ENCODE data around the gene GLIPR2.
"Not testable (repeated sequence)": the region's sequence is repeated elsewhere in the genome, so short reads cannot be mapped to it uniquely, and the experiment has no call there.

GLIPR2 gene

DNA sequence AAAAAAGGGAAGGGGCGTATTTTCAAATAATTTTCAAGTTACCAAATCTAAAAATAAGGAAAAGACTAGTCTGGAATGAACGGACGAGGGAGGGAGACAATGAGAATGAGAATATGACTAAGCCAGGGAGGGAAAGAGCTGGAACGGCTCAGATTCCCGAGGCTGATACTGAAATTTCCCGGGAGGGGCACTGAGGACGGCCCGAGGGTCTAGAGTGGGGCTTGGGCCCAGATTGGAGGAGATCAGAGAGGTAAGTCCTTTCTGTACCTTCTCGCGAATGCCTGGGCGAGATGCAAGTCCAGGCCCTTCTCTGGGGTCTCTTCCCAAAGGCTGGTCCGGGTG lies 29.3 kb downstream of the GLIPR2 start:
- DNase-seq = no peak

DNA sequence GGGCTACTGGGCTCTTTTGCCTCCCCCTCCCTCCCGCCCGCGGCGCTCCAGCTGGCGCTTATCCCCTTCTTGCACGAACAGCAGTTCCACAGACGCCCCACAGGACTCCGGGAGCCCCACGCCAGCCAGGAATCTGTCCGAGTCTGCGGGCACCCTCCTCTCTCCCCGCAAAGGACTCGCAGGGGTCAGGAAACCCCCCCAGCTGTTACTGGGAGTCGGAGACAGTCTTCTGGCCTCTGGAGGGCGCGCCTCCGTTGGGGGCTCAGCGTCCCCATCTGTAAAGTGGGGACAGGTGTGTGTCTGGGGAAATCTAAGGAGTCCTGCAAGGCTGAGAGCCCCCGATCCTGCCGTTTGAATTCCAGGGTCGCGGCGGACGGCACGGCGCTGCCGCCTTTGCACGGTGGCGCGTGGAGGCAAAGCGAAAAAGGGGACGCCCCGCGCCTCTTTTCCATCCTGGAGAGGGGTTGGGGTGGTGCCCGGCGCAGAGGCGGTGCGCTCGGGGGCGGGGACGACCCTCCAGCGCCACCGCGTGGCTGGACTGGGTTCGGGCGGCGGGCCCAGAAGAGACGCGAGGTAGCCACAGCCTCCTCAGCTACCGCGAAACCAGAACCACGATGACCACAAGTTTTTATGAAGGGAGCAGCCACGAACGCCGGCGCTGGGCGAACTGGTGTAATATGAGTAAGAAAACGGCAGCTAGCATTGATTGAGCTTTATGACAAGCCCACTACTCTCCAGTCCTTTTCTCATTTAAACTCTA lies 29.8 kb downstream of the GLIPR2 start:
- DNase-seq = peak; percentile 67

DNA sequence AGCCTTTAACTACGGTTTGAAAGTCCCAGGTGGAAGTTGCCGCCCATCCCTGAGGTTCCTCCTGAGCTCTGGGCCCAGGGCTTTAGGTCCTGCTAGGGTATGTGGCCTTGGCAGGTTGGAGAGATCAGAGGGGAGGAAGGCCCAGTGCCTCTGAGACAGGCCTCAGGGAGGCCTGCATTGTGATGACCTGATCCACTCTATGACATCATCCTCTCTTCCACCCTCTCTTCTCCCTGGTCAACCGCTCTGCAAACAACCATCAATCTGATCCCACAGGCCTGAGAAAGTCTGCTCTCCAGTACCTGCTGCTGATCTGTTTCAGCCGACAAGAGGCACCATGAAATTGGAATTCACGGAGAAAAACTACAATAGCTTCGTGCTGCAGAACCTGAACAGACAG lies 32.6 kb downstream of the GLIPR2 start, which contains the start of gene CCIN:
Gene CCIN (plus strand): TSS at position 223 of the 400 bp plus-strand sequence. CDS start 115 bp downstream, at position 338.
- no peak for DNase-seq

DNA sequence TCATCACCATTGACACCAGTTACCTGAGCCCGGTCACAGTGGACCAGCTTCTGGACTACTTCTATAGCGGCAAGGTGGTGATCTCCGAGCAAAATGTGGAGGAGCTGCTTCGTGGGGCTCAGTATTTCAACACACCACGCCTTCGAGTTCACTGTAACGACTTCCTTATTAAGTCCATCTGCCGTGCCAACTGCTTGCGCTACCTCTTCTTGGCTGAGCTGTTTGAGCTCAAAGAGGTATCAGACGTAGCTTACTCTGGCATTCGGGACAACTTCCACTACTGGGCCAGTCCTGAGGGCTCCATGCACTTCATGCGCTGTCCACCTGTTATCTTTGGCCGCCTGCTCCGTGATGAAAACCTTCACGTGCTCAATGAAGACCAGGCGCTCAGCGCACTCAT lies 33.2 kb downstream of the GLIPR2 start:
- no peak for DNase-seq

DNA sequence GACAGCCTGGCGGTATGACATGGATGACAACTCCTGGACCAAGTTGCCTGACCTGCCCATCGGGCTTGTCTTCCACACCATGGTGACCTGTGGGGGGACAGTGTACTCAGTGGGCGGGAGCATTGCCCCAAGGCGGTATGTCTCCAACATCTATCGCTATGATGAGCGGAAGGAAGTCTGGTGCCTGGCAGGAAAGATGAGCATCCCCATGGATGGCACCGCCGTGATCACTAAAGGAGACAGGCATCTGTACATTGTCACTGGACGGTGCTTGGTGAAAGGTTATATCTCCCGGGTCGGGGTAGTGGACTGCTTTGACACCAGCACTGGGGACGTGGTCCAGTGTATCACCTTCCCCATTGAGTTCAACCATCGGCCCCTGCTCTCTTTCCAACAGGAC lies 34.0 kb downstream of the GLIPR2 start:
- no peak for DNase-seq

DNA sequence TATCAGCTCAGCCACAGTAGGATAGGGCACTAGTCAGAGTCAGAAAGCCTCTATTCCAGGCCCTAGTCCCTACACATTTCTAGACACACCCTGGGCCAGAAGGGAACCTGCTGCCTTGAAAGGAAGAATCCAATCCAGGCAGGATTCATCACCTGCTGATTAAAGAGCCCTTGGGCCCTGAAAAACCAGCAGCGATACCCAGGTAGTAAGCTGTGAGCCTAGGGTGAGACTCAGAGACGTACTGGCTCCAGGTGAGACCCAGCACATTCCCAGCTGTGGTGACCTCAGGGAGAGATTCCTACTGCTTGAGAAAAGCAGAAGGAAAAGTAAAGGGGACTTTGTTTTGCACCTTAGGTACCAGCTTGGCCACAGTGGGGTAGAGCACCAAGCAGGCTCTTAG lies 37.3 kb downstream of the GLIPR2 start:
- no peak for DNase-seq

DNA sequence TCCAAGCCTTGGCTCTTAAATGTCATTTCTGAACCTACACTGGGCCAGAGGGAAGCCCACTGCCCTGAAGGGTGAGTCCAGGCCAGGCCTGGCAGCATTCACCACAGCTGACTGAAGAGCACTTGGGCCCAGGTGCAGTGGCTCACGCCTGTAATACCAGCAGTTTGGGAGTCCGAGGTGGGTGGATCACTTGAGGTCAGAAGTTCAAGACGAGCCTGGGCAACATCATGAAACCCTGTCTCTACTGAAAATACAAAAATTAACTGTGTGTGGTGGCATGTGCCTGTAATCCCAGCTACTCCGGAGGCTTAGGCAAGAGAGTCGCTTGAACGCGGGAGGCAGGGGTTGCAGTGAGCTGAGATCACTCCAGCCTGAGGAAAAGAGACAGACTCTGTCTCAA lies 37.7 kb downstream of the GLIPR2 start:
- DNase-seq = no peak

DNA sequence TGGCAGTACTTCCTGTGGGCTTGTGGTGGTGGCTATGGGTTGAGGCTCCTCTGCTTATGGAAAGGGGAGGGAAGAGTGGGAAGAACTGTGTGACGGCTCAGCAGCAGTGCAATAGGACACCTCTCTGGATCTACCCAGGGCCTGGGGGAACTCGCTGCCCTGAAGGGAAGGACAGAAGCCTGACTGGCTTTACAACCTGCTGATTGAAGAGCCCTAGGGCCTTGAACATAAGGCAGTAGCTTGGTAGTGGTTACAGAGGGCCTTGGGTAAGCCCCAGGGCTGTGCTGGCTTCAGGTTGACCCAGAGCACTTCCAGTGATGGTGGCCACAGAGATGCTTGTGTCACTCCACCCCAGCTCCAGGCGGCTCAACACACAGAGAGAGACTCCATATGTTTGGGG lies 38.2 kb downstream of the GLIPR2 start:
- no peak for DNase-seq

DNA sequence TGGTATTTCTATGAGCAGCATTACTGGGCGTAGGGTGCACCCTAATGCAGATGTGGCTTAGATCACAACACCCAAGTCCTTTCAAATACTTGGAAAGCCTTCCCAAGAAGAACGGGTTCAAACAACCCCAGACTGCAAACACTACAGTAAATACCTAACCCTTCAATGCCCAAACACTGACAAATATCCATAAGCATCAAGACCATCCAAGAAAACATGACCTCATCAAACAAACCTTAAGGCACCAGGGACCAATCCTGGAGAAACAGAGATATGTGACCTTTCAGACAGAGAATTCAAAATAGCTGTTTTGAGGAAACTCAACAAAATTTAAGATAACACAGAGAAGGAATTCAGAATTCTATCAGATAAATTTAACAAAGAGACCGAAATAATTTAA lies 38.7 kb downstream of the GLIPR2 start:
- not testable (repeated sequence) for DNase-seq

DNA sequence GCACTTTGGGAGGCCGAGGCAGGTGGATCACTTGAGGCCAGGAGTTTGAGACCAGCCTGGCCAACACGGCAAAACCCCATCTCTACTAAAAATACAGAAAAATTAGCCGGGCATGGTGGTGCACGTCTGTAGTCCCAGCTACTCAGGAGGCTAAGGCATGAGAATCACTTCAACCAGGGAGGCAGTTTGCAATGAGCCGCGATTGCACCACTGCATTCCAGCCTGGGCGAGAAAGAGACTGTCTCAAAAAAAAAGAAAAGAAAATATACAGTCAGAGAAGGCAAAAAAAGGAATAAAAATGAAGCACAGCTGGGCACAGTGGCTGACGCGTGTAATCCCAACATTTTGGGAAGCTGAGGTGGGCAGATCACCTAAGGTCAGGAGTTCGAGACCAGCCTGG lies 40.0 kb downstream of the GLIPR2 start:
- not testable (repeated sequence) for DNase-seq

DNA sequence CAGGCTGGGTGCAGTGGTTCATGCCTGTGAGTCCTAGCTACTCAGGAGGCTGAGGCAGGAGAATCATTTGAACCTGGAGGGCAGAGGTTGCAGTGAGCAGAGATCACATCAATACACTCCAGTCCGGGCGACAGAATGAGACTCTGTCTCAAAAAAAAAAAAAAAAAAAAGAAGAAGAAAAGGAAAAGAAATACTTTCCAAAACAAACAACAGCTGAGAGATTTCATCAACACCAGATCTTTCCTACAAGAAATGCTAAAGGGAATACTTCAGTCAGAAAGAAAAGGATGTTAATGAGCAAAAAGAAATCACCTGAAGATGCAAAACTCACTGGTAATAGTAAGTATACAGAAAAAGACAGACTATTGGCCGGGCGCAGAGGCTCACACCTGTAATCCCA lies 41.0 kb downstream of the GLIPR2 start:
- no peak for DNase-seq

DNA sequence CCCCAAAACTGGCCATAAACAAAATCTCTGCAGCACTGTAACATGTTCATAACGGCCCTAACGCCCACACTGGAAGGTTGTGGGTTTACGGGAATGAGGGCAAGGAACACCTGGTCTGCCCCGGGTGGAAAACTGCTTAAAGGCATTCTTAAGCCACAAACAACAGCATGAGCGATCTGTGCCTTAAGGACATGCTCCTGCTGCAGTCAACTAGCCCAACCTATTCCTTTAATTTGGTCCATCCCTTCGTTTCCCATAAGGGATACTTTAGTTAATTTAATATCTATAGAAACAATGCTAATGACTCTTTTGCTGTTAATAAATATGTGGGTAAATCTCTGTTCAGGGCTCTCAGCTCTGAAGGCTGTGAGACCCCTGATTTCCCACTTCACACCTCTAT lies 43.7 kb downstream of the GLIPR2 start:
- not testable (repeated sequence) for DNase-seq

DNA sequence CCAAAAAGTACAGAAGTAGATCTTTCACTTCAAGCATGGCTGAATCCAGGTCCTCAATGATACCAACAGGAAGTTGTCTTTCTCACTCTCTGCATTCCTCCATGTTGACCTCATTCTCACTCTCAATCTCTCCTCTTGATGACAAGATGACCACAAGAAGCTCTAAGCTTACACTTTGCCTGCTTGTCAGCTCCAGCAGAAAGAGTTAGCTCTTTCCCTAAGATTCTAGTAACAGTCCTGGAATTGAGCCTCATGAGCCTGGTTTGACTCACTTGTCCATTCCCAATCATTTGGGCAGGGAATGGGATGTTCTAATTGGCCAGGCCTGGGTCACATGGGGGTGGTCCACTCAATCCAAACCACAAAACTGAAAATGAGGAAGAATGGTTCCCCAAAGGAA lies 50.9 kb downstream of the GLIPR2 start:
- DNase-seq = no peak

DNA sequence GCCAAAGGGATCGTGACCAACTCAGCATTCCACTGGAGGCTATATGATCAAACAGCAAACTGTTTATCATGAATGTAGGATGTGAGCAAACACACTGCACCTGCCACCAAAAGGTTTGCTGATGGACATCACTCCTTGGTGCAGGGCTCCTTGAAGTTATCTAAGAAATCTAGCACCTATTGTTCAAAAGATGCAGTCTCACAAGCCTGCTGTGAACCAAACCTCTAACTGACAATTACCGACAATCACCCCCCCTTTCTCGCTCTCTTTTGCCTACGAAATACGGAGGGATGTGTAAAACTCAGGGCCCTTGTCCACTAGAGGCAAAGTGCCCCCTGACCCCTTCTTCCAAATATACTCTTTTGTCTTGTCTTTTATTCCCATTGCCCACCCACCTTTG lies 51.7 kb downstream of the GLIPR2 start:
- no peak for DNase-seq

DNA sequence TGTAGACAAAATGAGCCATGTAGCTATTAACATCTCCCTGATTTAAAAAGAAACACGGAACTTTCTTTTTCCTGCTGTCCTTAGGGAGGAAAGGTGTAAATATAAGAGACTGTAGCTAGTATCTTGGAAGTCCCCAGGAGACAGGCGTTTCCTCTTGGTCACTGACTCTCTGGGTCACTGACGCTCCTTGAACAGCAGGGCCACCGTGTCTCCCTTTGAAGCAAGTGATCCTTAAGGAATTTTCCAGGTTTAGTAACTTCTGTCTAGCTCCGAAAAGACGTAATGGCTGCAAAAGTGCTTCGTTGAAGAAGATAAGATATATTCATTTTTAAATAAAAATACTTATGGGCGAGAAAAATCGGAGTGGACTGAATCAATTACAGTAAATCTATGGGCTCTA lies 53.4 kb downstream of the GLIPR2 start:
- DNase-seq = no peak

DNA sequence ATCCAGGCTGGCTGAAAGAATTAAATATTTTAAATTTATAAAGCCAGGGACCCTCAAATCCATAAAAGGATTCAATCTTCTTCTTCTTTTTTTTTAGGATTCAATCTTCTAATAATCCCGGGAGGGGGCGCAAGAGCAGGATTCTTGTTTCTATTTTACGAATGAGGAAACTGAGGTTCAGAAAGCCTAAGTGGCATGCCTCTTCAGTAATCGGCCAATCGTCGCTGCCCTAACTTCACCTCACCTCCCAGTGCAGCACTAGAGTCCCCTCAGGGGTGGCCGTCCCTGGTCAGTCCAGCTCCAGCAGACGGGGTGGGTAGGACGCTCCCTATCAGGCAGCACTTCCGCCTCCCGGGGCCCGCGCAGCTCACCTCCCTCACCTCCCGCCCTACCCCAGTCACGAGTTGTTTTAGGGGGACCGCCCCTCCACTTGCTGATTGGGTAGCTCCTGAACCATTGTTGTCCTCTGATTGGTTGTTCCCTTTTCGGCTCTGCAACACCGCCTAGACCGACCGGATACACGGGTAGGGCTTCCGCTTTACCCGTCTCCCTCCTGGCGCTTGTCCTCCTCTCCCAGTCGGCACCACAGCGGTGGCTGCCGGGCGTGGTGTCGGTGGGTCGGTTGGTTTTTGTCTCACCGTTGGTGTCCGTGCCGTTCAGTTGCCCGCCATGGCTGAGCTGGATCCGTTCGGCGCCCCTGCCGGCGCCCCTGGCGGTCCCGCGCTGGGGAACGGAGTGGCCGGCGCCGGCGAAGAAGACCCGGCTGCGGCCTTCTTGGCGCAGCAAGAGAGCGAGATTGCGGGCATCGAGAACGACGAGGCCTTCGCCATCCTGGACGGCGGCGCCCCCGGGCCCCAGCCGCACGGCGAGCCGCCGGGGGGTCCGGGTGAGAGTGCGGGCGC lies 54.1 kb downstream of the GLIPR2 start, which contains the start of gene CLTA:
Gene CLTA (plus strand): TSS at position 534 of the 902 bp plus-strand sequence. CDS start 136 bp downstream, at position 670.
- peak; percentile 99 for DNase-seq

DNA sequence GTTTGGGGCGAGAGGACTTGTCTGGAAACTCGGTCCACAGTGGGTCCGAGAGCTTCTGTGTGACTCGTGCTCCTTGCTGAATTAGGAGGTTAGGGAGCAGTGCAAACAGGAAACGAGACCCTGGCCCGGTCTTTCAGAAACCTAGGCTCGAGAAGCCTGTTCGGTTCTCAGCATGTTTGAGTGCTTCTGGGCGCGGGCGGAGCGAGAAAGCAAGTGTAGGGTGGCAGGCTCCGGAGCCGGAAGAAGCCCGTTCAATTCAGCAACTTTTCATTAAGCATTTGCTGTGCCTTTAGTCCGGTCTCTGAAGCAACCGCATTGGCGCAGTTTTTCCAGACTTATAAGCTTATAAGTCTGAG lies 54.7 kb downstream of the GLIPR2 start:
- no peak for DNase-seq

DNA sequence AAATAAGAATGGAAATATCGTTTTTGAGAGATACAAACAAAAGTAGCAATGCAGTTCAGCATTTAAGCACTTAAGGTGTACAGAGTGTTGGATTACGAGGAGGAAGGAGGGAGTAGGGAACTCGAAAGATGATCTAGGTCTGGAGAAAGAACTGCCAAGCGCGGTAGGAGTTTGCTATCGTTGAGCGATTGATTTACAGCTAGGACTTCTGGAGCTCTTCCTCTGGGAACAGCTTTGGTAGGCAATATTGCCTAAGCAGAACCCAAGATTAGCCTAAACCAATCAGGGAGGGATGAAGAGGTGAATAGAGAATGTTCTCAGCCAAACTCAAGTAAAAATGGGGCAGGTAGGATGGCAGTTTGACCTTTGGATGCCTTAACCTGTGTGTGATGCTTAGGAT lies 55.2 kb downstream of the GLIPR2 start:
- no peak for DNase-seq

DNA sequence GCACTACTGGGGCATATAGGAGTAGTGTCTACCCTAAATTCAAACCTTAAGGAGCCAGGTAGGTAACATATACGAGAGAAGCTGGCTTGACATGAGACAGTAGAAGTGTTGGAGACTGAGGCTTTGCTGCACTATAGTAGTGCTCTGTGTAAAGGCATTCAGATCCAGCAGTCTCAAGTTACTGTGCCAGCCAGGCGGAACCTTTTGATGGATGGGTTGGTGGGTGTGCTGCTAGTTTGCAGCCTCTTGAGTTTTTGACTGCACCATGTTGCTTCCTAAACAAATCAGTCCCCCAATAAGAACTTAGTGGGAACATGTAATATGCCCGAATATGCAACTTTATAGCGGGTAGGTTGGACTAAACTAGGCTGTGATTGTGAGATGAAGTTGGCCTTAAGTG lies 55.7 kb downstream of the GLIPR2 start:
- no peak for DNase-seq

DNA sequence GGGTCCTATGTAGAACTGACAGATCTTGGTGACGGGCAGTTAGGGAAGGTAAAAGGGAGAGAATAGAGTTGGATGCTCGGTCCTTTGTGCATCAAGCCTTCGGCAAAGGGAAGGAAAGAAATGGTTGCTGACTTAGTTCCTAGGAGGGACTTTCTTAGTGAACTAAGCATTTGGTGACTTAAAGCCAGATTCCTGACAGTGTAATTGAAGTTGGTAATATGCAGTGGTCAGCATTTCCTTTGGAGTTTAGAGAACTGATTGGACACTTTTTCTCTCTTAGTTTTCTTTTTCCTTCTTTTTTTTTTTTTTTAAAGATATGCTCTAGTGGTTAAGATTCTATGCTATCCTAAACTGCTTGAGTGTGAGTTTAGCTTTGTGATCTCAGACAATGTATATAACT lies 56.5 kb downstream of the GLIPR2 start:
- DNase-seq = no peak

DNA sequence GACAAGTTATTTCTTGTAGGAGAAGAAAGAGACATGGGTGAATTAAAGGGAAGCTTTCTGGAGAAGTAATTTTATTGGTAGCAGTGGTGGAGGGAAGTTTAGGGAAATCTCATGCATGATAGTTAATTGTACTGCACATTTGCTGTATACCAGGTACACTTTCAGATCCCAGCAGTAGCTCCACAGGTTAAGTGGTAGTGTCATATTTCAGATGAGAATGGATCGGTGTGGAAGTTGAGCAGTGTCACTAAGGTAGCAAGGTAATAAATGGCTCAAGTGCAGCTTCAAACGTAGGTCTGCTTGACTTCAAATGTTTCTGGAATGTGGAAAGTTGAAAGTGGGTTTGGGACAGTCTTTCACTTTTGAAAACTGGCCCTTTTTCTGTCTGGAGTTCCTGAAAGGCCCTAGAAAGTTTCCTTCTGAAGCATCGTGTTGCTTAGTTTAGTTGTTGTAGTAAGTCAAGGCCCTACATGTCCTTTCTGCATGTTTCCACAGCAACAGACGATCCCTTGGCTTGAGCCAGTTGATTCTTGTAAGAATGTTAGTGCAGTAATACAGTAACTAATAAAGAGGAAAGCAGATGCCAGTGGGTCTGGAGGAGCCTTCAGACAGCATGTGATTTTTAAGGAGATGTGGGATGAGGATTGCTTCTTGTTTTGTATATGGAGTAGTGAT lies 57.9 kb downstream of the GLIPR2 start:
- no peak for DNase-seq

DNA sequence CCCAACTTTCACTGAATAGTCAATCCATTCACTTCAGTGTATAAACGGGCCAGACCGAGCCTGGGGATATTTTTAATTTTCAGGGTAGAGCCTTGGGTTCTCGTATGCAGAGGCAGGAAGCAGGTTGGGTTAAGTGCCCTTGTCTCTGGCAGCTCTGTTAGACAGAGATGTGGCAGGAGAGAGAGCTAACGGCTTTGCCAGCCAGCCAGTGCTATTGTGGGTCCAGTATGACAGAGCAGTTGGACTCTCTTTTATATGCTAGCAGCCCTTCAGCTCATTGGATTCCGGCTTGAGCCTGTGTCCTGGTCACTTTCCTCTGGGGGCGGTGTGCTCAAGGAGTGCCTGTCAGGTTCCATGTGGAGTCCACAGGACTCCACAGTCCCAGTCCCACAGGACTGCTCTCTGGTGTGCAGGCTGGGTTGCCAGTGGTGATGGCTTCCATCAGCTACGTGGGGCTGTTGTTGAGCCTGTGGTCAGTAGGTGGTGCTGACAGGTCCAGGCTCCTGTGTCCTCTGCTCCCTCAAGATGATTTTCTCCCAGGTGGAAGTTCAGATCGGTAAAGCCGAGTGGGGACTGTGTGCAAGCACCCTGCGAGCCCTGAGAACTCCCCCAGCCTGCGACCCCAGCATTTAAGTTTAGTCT lies 68.5 kb downstream of the GLIPR2 start:
- no peak for DNase-seq

DNA sequence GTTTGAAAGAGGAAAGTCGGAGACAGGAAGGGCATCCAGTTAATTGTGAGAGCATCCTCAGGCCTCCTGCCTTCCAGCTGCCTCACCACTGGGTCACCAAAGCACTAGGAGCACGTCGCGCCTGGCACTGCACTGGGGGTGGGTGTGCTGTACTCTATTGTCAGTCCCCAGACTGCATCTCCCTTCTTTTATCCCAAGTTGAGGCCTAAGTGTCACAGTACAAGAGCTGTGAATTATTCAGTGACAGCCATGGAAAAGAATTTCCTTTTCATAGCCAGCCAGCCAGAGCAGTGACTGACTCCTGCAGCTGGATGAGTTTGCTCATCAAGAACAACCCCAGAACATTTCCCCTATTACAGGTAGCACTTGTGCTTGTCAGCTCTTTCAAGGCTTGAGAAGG lies 70.5 kb downstream of the GLIPR2 start:
- no peak for DNase-seq

Data from NCI-H748 treated with DMSO at 0.1 percent for 48 hours (cell line).